Osteocyte (in vitro differentiated cells): ENCODE measurements around the gene COL21A1. TPM values are rescaled to one million over a fixed set of nuclear protein-coding genes. Genes with fewer than 3 reads are reported as not detected.

Experiments
- DNase-seq: peaks from one replicate; pipeline ENCODE4 v3.0.0; 2021; ENCODE audit warnings: mixed read lengths; ENCODE audit not compliant: unreplicated experiment; ENCODE audit errors: extremely low spot score
- H3K27ac Mint-ChIP-seq: one replicate; pipeline ENCODE4 v1.8.0; 2021; ENCODE audit warnings: mild to moderate bottlenecking, mixed read lengths; ENCODE audit not compliant: unreplicated experiment
- H3K27me3 Mint-ChIP-seq: one replicate; pipeline ENCODE4 v1.8.0; 2021; ENCODE audit warnings: mixed read lengths; ENCODE audit not compliant: unreplicated experiment
- H3K36me3 Mint-ChIP-seq: one replicate; pipeline ENCODE4 v1.8.0; 2021; ENCODE audit warnings: mixed read lengths; ENCODE audit not compliant: unreplicated experiment
- H3K4me1 Mint-ChIP-seq: one replicate; pipeline ENCODE4 v1.8.0; 2021; ENCODE audit warnings: mixed read lengths; ENCODE audit not compliant: unreplicated experiment
- H3K4me3 Mint-ChIP-seq: one replicate; pipeline ENCODE4 v1.8.0; 2021; ENCODE audit warnings: mild to moderate bottlenecking, moderate library complexity, mixed read lengths; ENCODE audit not compliant: unreplicated experiment
- H3K9me3 Mint-ChIP-seq: one replicate; pipeline ENCODE4 v1.8.0; 2021; ENCODE audit warnings: mixed read lengths; ENCODE audit not compliant: unreplicated experiment
- total RNA-seq: library from RNA; stranded (reverse); gene quantifications from 2 replicates; pipeline ENCODE4 v1.2.1, GENCODE V29; 2021
- TF ChIP-seq, protein P1 (sequence below): fragments of 200-600 bp; sonication (generic); IDR thresholded peaks from 2 replicates; pipeline ENCODE4 v1.5.0; 2021; ENCODE audit warnings: antibody characterized with exemption, mild to moderate bottlenecking, moderate library complexity

The COL21A1 gene
- total RNA-seq, 1 donor from 2014 or later, result 60.0 TPM

DNA sequence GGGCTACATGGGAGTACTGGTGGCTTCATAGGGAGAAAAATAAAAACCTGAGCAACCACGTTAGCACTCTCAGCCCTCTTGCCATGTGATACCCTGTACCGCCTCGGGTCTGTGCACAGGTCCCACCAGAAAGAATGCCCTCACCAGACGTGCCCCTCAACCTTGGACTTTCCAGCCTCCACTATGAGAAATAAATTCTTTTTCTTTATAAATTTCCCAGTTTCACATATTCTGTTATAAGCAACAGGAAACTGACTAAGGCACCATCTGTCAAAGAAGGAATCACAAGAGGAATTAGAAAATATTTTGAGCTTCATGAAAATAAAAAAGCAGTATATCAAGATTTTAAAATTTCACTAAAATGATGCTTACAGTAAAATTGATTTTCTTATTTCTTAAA lies 203.6 kb downstream of the COL21A1 start:
- Mint-ChIP-seq H3K27me3 (no peaks in the 10 kb centered on the region), H3K4me3 (no peak overlapping the region), H3K27ac (peak overlapping the region; percentile 4), H3K36me3 (peaks cover 3% of the 10 kb centered on the region), H3K9me3 (peaks cover 11% of the 10 kb centered on the region), H3K4me1 (peaks cover 81% of the 10 kb centered on the region)
- TF ChIP-seq, protein P1, sequence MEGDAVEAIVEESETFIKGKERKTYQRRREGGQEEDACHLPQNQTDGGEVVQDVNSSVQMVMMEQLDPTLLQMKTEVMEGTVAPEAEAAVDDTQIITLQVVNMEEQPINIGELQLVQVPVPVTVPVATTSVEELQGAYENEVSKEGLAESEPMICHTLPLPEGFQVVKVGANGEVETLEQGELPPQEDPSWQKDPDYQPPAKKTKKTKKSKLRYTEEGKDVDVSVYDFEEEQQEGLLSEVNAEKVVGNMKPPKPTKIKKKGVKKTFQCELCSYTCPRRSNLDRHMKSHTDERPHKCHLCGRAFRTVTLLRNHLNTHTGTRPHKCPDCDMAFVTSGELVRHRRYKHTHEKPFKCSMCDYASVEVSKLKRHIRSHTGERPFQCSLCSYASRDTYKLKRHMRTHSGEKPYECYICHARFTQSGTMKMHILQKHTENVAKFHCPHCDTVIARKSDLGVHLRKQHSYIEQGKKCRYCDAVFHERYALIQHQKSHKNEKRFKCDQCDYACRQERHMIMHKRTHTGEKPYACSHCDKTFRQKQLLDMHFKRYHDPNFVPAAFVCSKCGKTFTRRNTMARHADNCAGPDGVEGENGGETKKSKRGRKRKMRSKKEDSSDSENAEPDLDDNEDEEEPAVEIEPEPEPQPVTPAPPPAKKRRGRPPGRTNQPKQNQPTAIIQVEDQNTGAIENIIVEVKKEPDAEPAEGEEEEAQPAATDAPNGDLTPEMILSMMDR, result no peak
- DNase-seq, result no peak

GRCh38 chr6:56043076-56043475 lies 204.3 kb downstream of the COL21A1 start:
- H3K4me3 Mint-ChIP-seq, result no peak overlapping the region
- H3K36me3 Mint-ChIP-seq, result peaks cover 3% of the 10 kb centered on the region
- H3K27me3 Mint-ChIP-seq, result no peaks in the 10 kb centered on the region
- peaks cover 11% of the 10 kb centered on the region for H3K9me3 Mint-ChIP-seq
- peak overlapping the region; percentile 37 for H3K27ac Mint-ChIP-seq
- TF ChIP-seq, protein P1, result no peak
- H3K4me1 Mint-ChIP-seq, result peaks cover 75% of the 10 kb centered on the region
- no peak for DNase-seq

DNA sequence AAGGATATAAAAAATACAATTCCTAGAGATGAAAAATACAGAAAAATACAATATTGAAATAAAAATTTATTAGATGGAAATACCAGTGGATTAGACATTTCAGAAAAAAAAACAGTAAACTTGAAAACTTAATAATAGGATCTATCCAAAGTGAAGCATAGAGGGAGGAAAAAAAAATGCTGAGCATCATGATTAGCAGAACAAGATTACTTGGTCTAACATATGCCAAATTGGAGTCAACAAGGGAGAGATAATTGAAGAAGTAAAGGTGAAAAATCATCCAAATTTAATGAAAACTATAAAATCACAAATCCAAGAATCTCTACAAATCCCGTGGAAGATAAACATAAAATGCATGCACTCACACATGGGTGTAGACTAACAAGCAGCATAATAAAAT lies 205.8 kb downstream of the COL21A1 start:
- Mint-ChIP-seq H3K4me1 (peaks cover 62% of the 10 kb centered on the region), H3K27ac (peak overlapping the region; percentile 89), H3K27me3 (no peaks in the 10 kb centered on the region), H3K9me3 (peaks cover 11% of the 10 kb centered on the region), H3K4me3 (no peak overlapping the region), H3K36me3 (peaks cover 3% of the 10 kb centered on the region)
- DNase-seq, result no peak
- TF ChIP-seq, protein P1, result no peak

GRCh38 chr6:56040889-56041301 lies 206.5 kb downstream of the COL21A1 start:
- TF ChIP-seq, protein P1, result no peak
- Mint-ChIP-seq H3K27me3 (no peaks in the 10 kb centered on the region), H3K27ac (peak overlapping the region; percentile 89), H3K9me3 (peaks cover 11% of the 10 kb centered on the region), H3K4me3 (no peak overlapping the region), H3K36me3 (peaks cover 3% of the 10 kb centered on the region), H3K4me1 (peaks cover 55% of the 10 kb centered on the region)
- no peak for DNase-seq

GRCh38 chr6:56040223-56040622 lies 207.2 kb downstream of the COL21A1 start:
- Mint-ChIP-seq H3K9me3 (peaks cover 11% of the 10 kb centered on the region), H3K36me3 (peaks cover 3% of the 10 kb centered on the region), H3K4me1 (peaks cover 50% of the 10 kb centered on the region), H3K27me3 (no peaks in the 10 kb centered on the region), H3K27ac (peak overlapping the region; percentile 89), H3K4me3 (no peak overlapping the region)
- TF ChIP-seq, protein P1, result no peak
- no peak for DNase-seq
